ENCODE data around the gene CCDC185.
"Not testable (repeated sequence)": the region's sequence is repeated elsewhere in the genome, so short reads cannot be mapped to it uniquely, and the experiment has no call there.

Gene CCDC185

DNA sequence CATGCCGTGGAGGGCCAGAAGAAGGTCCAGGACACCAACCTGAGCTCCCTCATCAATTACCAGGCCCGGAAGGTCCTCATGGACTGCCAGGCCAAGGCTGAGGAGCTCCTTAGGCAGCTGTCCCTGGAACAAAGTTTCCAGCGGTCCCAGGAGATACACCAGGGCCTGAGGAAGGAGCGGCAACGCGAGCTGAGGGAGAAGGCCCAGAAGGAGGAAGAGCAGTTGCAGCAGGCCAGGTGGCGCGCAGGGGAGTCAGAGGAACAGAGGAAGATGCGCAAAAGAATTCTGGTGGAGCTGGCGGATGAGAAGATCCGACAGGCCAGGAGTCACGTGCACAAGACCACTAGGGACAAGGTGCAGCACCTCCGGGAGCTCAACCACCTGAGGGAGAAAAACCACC, 1.5 kb downstream of the CCDC185 start:
- DNase-seq (ENCODE audit: low spot score), result no peak

DNA sequence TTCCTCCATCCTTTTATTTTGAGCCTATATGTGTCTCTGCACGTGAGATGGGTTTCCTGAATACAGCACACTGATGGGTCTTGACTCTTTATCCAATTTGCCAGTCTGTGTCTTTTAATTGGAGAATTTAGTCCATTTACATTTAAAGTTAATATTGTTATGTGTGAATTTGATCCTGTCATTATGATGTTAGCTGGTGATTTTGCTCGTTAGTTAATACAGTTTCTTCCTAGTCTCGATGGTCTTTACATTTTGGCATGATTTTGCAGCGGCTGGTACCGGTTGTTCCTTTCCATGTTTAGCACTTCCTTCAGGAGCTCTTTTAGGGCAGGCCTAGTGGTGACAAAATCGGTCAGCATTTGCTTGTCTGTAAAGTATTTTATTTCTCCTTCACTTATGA, 6.2 kb downstream of the CCDC185 start:
- DNase-seq (ENCODE audit: low spot score), result not testable (repeated sequence)

DNA sequence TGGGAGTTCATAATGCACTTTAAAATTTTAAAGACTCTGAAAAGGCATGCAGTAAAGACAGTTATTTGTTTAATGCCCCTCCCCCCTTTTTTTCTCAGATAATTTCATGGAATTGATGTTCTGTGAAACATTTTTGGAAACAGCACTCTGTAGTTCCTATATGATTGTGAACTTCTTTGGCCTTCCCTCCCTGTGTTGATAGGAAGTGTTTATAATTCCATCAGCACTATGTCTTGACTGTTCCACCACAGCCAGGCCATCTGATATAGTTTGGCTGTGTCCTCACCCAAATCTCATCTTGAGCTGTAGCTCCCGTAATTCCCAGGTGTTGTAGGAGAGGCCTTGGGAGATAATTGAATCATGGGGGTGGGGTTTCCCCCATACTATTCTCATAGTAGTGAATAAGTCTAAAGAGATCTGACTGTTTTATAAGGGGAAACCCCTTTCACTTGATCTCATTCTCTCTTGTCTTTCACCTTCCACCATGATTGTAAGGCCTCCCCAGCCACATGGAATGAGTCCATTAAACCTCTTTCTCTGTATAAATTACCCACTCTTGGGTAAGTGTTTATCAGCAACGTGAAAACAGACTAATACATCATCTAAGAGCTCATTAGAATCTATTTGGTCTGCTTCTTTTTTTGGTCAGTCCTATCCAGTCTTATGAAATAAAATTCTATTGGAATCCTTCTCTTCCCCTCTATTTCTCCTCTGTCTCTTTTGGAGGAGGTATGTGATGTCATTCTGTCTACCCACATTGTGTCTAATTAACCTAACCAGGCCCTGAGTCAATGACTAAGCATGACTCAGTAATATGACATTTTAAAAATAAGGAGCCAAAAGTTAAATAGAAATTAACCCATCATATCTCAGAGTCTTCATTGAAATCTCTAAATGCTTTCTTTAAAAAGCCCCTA, 8.9 kb downstream of the CCDC185 start:
- peak; percentile 61 for DNase-seq (ENCODE audit: low spot score)

- DNase-seq (ENCODE audit: low spot score), result no peak
Measured at GRCh38 chr1:223402790-223403142, 9.6 kb downstream of the CCDC185 start.

- no peak for DNase-seq (ENCODE audit: low spot score)
Measured at GRCh38 chr1:223403184-223403815, 10.1 kb downstream of the CCDC185 start.

DNA sequence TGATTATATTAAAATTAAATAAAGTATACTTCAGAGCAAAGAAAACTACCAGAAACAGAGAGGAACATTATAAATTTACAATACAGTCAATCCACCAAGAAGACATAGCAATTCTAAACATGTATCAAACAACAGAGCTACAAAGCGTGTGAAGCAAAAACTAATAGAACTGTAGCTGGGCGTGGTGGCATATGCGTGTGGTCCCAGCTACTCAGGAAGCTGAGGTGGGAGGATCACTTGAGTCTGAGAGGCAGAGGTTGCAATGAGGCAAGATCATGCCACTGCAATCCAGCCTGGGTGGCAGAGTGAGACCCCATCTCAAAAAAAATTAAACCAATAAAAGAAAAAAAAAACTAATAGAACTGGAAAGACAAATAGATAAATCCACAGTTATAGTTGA, 12.3 kb downstream of the CCDC185 start:
- no peak for DNase-seq (ENCODE audit: low spot score)

DNA sequence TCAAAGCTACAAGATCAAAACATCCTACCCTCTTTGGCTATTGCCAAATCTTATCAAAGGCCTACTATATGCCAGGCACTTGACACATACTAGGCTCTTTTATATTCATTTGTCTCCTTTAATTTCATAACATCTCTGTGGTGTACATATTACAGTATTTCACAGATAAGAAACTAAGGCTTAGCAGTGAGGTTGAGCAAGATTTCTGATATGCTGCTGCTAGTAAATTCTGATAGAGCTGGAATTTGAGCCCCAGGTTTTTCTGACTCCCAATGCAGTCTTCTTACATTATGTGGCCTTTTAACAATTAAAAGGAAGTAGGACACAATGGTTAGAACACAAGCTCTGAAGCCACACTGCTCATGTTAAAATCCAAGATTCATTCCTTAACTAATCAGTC, 16.8 kb downstream of the CCDC185 start:
- DNase-seq (ENCODE audit: low spot score), result no peak

- DNase-seq (ENCODE audit: low spot score), result no peak
Measured at GRCh38 chr1:223411309-223411708, 18.1 kb downstream of the CCDC185 start.

GRCh38 chr1:223411710-223412109, 18.5 kb downstream of the CCDC185 start:
- DNase-seq (ENCODE audit: low spot score), result no peak

DNA sequence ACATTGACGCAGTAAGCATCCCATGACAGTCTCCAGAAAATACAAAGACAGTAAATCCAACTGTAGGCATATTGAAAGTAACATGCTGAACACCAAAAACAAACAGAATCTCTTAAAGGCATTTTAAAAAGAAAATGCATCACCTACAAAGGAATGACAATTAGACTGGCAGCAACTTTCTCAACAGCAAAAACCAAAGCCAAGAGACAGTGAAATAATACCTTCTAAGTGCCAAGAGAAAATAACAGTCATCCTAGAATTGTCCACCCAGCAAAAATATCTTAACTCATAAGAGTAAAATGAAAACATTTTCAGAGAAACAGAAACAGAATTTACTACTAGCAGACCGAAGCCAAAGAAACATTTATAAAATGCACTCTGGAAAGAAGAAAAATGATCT, 20.0 kb downstream of the CCDC185 start:
- DNase-seq (ENCODE audit: low spot score), result no peak

DNA sequence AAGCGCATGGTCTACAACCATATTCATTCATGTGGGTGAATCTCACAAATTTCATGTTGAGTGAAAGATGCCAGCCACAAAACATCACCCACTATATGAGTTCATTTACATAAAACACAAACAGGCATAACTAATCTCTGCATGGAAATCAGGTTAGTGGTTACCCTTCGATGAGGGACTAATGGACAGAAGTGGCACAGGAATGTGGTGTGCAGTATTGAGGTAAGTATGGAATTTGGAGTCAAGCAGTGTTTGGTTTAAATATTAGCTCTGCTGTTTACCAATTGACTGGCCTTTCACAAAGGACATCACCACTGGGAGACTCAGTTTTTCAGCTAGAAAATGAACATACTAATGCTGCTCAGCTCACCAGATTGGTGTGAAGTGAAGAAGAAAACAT, 24.2 kb downstream of the CCDC185 start:
- no peak for DNase-seq (ENCODE audit: low spot score)

- DNase-seq (ENCODE audit: low spot score), result no peak
Measured at GRCh38 chr1:223417903-223418663, 24.9 kb downstream of the CCDC185 start.

- DNase-seq (ENCODE audit: low spot score), result no peak
Measured at GRCh38 chr1:223419115-223419514, 25.9 kb downstream of the CCDC185 start.

DNA sequence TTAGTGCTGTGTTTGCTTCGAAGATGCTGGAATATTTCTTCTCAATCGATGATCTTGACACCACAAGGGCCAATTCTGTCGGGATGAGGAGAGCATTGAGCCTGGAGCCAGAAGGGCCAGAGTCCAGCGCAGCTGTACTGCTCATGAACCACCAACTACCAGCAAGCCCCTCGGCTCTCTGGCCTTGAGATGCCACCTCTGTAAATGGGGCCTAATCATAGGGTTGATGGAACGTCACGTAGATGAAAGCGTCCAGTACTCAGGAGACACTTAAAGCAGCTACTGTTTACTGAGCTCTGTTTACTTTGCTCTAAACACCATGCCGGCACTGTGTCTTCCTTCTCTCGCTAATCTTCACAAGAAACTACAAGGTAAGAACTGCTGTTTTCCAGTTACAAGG, 26.3 kb downstream of the CCDC185 start:
- DNase-seq (ENCODE audit: low spot score), result no peak

DNA sequence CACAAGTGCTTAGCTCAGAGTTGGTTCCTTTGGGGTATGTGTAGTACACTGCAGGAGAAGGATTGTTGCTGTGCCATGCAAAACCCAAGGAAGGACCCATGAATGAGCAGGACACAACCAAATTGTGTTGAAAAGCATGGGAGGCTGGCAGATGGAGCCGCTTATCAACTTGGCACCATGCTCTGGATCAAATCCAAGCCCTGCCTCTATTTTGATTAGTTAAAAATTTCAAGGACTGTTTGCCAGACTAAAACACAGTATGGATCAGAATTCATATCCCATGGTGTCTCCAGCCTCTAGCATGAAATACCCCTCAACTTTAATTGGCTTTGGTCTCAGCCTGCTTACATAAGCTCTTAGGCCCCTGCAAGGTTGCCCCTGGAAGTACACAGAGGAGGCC, 27.8 kb downstream of the CCDC185 start:
- no peak for DNase-seq (ENCODE audit: low spot score)

- no peak for DNase-seq (ENCODE audit: low spot score)
Measured at GRCh38 chr1:223421676-223422075, 28.5 kb downstream of the CCDC185 start.

GRCh38 chr1:223422911-223423310, 29.7 kb downstream of the CCDC185 start:
- no peak for DNase-seq (ENCODE audit: low spot score)

DNA sequence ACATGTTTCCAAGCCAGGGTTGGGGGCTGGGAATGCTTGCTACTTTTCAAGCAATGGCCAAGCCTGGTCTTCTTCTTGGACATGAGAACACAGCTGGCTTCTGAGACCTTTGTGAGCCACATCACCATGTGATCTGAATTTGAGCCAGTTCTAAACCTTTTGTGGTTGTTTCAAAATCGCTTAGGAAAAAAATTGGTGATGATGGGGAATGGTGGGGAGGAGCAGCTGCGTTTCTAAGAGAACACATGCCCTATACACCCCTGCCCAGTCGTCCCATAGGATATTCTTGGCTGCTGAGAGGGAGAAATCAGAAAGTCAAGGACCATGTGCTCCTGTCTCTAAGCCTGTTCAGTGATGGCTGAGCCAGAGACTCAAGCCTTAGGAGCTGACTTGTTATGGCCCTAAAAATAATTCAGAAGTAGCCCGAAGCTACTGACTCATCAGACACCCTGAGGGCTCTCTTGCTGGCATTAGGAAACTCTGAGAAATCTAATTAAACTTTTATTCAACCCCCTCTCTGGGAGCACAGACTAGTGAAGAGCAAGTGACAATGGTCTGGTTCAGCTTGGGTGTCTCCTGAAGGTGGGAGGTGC, 30.5 kb downstream of the CCDC185 start:
- no peak for DNase-seq (ENCODE audit: low spot score)

GRCh38 chr1:223425550-223425949, 32.3 kb downstream of the CCDC185 start:
- DNase-seq (ENCODE audit: low spot score), result no peak

DNA sequence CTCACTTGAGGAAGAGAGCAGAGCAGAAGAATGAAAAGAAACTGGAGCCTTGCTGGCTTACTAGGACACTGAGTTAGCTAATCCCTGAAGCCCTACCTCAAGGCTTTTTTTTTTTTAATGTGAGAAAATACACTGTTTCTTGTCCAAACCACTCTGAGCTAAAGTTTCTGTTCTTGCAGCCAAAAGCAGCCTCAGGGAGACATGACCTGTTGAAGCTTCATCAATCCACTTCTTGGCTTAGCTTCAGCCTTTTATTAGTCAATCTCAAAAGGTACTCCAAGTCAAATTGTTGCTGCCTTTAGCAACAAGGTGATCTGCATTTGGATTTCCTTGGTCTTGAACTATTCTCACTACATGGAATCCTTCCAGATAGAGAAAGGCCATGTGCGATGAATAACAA, 33.7 kb downstream of the CCDC185 start:
- no peak for DNase-seq (ENCODE audit: low spot score)

DNA sequence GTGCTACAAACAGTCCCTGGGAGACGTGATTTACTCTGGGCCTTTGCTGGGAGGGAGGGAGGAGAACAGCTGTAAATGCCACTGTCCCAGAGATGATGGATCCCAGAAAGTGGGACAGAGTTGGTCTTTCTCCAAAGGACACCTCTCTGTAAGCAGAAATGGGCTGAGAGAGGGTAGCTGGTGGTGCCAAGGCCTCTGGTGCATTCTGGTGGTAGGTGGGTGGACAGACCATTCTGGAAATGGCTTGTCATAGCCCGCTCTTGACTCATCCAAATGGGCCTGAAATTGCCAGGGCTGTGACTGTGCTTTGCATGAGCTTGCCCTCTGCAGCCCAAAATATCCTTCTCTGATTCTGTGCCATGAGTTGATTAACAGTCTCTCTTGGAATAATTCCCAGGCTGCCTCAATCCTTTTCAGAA, 36.1 kb downstream of the CCDC185 start:
- DNase-seq (ENCODE audit: low spot score), result peak; percentile 26

- DNase-seq (ENCODE audit: low spot score), result peak; percentile 76
Measured at GRCh38 chr1:223429821-223430220, 36.6 kb downstream of the CCDC185 start.
